IPS-20b (cell line): Measurements from ENCODE around the gene SEM1.
"Not testable (repeated sequence)": the region's sequence is repeated elsewhere in the genome, so short reads cannot be mapped to it uniquely, and the experiment has no call there.

ENCODE experiments used
- H3K27ac ChIP-seq: one replicate; pipeline ENCODE4 v1.5.1; 2013; ENCODE audit warnings: low read length
- H3K27me3 ChIP-seq: 2 replicates; pipeline ENCODE4 v1.6.1; 2013; ENCODE audit warnings: mild to moderate bottlenecking, low read length, inconsistent platforms; ENCODE audit not compliant: insufficient read depth
- H3K36me3 ChIP-seq: 2 replicates; pipeline ENCODE4 v1.6.1; 2013; ENCODE audit warnings: low read depth, mild to moderate bottlenecking, inconsistent platforms, low read length, moderate library complexity; ENCODE audit not compliant: insufficient read depth
- H3K4me1 ChIP-seq: 2 replicates; pipeline ENCODE4 v1.6.1; 2013; ENCODE audit warnings: mild to moderate bottlenecking, control low read depth, inconsistent platforms, low read length, moderate library complexity; ENCODE audit not compliant: insufficient read depth
- H3K4me3 ChIP-seq: 2 replicates; pipeline ENCODE4 v1.5.1; 2013; ENCODE audit warnings: mild to moderate bottlenecking, low read length, inconsistent platforms
- H3K9ac ChIP-seq: 2 replicates; pipeline ENCODE4 v1.6.1; 2013; ENCODE audit warnings: low read depth, mild to moderate bottlenecking, inconsistent platforms, low read length, moderate library complexity
- H3K9me3 ChIP-seq: 2 replicates; pipeline ENCODE4 v1.6.1; 2013; ENCODE audit warnings: mild to moderate bottlenecking, low read depth, low read length, inconsistent platforms; ENCODE audit not compliant: insufficient read depth

SEM1 gene

GRCh38 chr7:96709381-96710228 is at the start of gene SEM1:
Gene SEM1, minus strand, starts transcription at chr7:96709846. Its CDS starts 83 bp downstream, at chr7:96709763.
- H3K27me3 ChIP-seq = no peaks in the 10 kb centered on the region
- H3K9me3 ChIP-seq = peaks cover 20% of the 10 kb centered on the region
- H3K27ac ChIP-seq = peak within 1 kb of the TSS; percentile 68
- H3K36me3 ChIP-seq = peaks cover 20% of the 10 kb centered on the region
- H3K4me3 ChIP-seq = peak within 1 kb of the TSS; percentile 87
- peak within 1 kb of the TSS; percentile 95 for H3K9ac ChIP-seq
- H3K4me1 ChIP-seq = peaks cover 3% of the 10 kb centered on the region; the same call in 1 of the 2 replicates

- H3K9ac ChIP-seq, H3K36me3 ChIP-seq, H3K4me1 ChIP-seq, H3K27ac ChIP-seq, H3K27me3 ChIP-seq, H3K4me3 ChIP-seq, H3K9me3 ChIP-seq: not testable (repeated sequence)
Observed at GRCh38 chr7:96757880-96758279, 48.2 kb upstream of the SEM1 start.

- Histone ChIP-seq H3K4me3 (no peak overlapping the region), H3K9ac (no peak overlapping the region), H3K9me3 (peaks cover 6% of the 10 kb centered on the region), H3K4me1 (no peaks in the 10 kb centered on the region), H3K36me3 (no peaks in the 10 kb centered on the region), H3K27me3 (no peaks in the 10 kb centered on the region), H3K27ac (no peak overlapping the region)
Observed at GRCh38 chr7:96747418-96747940, 37.8 kb upstream of the SEM1 start.

- H3K4me1 ChIP-seq = peaks cover 17% of the 10 kb centered on the region
- no peak overlapping the region for H3K27ac ChIP-seq
- H3K9ac ChIP-seq = no peak overlapping the region
- no peak overlapping the region for H3K4me3 ChIP-seq
- H3K27me3 ChIP-seq = no peaks in the 10 kb centered on the region
- H3K9me3 ChIP-seq = no peaks in the 10 kb centered on the region
- H3K36me3 ChIP-seq = no peaks in the 10 kb centered on the region
Observed at GRCh38 chr7:96740130-96740529, 30.5 kb upstream of the SEM1 start.

- Histone ChIP-seq H3K4me3 (no peak overlapping the region), H3K27ac (no peak overlapping the region), H3K9ac (no peak overlapping the region), H3K36me3 (no peaks in the 10 kb centered on the region), H3K9me3 (no peaks in the 10 kb centered on the region), H3K4me1 (peaks cover 17% of the 10 kb centered on the region), H3K27me3 (no peaks in the 10 kb centered on the region)
Observed at GRCh38 chr7:96739609-96740008, 30.0 kb upstream of the SEM1 start.

- H3K27me3 ChIP-seq = no peaks in the 10 kb centered on the region
- no peak overlapping the region for H3K27ac ChIP-seq
- peaks cover 17% of the 10 kb centered on the region for H3K4me1 ChIP-seq
Observed at GRCh38 chr7:96739167-96739566, 29.5 kb upstream of the SEM1 start.

GRCh38 chr7:96738705-96739104 is 29.1 kb upstream of the SEM1 start:
- H3K4me3 ChIP-seq = no peak overlapping the region
- no peak overlapping the region for H3K27ac ChIP-seq
- no peak overlapping the region for H3K9ac ChIP-seq
- no peaks in the 10 kb centered on the region for H3K9me3 ChIP-seq
- no peaks in the 10 kb centered on the region for H3K27me3 ChIP-seq
- H3K4me1 ChIP-seq = peaks cover 17% of the 10 kb centered on the region
- no peaks in the 10 kb centered on the region for H3K36me3 ChIP-seq

More at GRCh38 chr7:96739167-96739566, 29.5 kb upstream of the SEM1 start:
- Histone ChIP-seq H3K4me3 (no peak overlapping the region), H3K36me3 (no peaks in the 10 kb centered on the region), H3K9ac (no peak overlapping the region), H3K9me3 (no peaks in the 10 kb centered on the region)

GRCh38 chr7:96737545-96738050 is 28.0 kb upstream of the SEM1 start:
- Histone ChIP-seq H3K9ac (no peak overlapping the region), H3K27me3 (no peaks in the 10 kb centered on the region)

GRCh38 chr7:96734343-96734742 is 24.7 kb upstream of the SEM1 start:
- Histone ChIP-seq H3K4me3 (no peak overlapping the region), H3K9ac (no peak overlapping the region), H3K4me1 (peaks cover 5% of the 10 kb centered on the region), H3K9me3 (no peaks in the 10 kb centered on the region), H3K36me3 (no peaks in the 10 kb centered on the region), H3K27me3 (no peaks in the 10 kb centered on the region), H3K27ac (no peak overlapping the region)

More at GRCh38 chr7:96737545-96738050, 28.0 kb upstream of the SEM1 start:
- Histone ChIP-seq H3K27ac (no peak overlapping the region), H3K36me3 (no peaks in the 10 kb centered on the region), H3K4me3 (no peak overlapping the region), H3K4me1 (peaks cover 17% of the 10 kb centered on the region), H3K9me3 (no peaks in the 10 kb centered on the region)

GRCh38 chr7:96729820-96730219 is 20.2 kb upstream of the SEM1 start:
- Histone ChIP-seq H3K9ac (no peak overlapping the region), H3K27me3 (no peaks in the 10 kb centered on the region), H3K27ac (no peak overlapping the region), H3K9me3 (no peaks in the 10 kb centered on the region), H3K4me3 (no peak overlapping the region), H3K36me3 (no peaks in the 10 kb centered on the region), H3K4me1 (peaks cover 8% of the 10 kb centered on the region; the same call in 1 of the 2 replicates)

- Histone ChIP-seq H3K4me1 (peaks cover 19% of the 10 kb centered on the region; the same call in 1 of the 2 replicates), H3K9me3 (no peaks in the 10 kb centered on the region), H3K27ac (no peak overlapping the region), H3K4me3 (no peak overlapping the region), H3K27me3 (no peaks in the 10 kb centered on the region), H3K36me3 (no peaks in the 10 kb centered on the region), H3K9ac (no peak overlapping the region)
Observed at GRCh38 chr7:96728139-96728538, 18.5 kb upstream of the SEM1 start.
